Uterus (tissue), 2 donors: ENCODE results near the gene NTF4.
"Not testable (repeated sequence)": the region's sequence is repeated elsewhere in the genome, so short reads cannot be mapped to it uniquely, and the experiment has no call there.

Source experiments
- POLR2A ChIP-seq, 2 donors: fragments of 450-650 bp; IDR thresholded peaks; one replicate each; pipeline ENCODE4 v1.6.1; 2016; ENCODE audit warnings: antibody characterized with exemption in 2 of 2, mild to moderate bottlenecking in 1 of 2, moderate library complexity in 1 of 2
- TF ChIP-seq, protein P1 (sequence below), 4 experiments: fragments of 200-600 bp in 2 of 4; fragments of 450-650 bp in 2 of 4; sonication (generic) in 2 of 4; IDR thresholded peaks; one replicate each; pipeline ENCODE4 v1.5.1; 2016 to 2019; ENCODE audit warnings: antibody characterized with exemption in 4 of 4, mild to moderate bottlenecking in 2 of 4, moderate library complexity in 1 of 4

DNA sequence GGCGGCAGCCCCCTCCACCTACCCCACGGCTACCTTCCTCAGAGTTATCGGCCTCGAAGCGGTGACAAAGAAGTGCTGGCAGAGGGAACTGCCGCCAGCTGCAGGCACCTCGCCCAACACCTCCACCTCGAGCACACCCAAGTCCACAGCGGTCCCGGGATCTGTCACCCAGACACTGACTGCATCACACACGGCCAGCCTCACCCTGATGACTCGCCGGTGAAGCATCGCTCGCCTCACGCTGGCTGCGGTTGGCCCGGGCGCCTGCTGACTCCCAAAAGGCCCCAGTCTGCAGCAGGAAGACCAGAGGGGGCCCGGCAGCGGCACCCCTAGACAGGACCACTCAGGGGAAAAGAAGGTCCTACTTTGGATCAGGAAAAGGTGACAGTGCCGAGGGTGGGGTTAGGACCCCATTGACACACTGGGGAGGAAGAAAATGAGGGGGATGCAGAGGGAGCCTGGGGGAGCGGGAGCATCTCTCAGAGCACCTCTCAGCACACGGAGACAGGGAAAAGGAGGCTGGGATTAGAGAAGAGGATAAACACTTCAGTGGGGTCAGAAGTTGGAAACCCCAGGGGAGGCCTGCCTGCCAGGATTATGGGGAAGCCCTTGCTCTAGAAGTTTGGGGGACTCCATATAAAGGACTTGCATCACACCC lies 14.1 kb downstream of the NTF4 start:
- TF ChIP-seq, protein P1, sequence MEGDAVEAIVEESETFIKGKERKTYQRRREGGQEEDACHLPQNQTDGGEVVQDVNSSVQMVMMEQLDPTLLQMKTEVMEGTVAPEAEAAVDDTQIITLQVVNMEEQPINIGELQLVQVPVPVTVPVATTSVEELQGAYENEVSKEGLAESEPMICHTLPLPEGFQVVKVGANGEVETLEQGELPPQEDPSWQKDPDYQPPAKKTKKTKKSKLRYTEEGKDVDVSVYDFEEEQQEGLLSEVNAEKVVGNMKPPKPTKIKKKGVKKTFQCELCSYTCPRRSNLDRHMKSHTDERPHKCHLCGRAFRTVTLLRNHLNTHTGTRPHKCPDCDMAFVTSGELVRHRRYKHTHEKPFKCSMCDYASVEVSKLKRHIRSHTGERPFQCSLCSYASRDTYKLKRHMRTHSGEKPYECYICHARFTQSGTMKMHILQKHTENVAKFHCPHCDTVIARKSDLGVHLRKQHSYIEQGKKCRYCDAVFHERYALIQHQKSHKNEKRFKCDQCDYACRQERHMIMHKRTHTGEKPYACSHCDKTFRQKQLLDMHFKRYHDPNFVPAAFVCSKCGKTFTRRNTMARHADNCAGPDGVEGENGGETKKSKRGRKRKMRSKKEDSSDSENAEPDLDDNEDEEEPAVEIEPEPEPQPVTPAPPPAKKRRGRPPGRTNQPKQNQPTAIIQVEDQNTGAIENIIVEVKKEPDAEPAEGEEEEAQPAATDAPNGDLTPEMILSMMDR (IDR thresholded peaks at IDR 0.05) = not testable (repeated sequence)
- TF ChIP-seq POLR2A (IDR thresholded peaks at IDR 0.05) = not testable (repeated sequence)
